ENCODE results near the gene GNA14. TPM values are rescaled to one million over a fixed set of nuclear protein-coding genes. Genes with fewer than 3 reads are reported as not detected.

The GNA14 gene
- total RNA-seq, 1 donor from 2014 or later: 15.6 TPM

DNA sequence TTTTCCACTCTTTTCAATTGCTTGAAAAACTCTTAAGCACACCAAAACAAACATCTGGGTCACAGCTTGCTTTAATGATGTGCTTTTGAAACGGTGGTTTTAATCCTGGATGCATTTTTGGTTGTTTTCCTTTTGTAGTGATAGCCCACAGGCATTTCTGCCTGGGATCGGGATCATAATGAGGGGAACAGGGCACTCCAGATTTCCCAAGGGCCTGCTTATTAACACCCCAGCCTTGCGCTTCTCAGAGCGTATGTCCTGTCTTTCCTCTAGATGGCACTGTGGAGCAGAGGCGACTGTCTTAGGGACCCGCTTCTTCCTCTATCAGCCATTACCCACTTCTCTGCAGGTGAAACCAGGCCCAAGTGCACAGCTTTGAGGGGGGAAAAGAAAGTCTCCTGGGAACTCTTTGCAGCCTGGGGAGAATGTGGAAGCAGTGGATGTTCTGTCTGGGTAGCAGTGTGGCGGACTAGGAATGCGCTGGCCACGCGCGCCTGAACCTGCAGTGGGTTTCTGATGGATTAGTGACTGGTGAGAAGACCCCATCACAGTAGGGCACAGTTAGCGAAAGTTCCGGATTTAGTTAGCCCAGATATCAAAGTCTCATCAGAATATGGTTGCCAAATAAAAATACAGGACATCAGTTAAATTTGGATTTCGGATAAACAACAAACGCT lies 190.1 kb downstream of the GNA14 start:
- Histone ChIP-seq H3K9me3 (no peaks in the 10 kb centered on the region), H3K36me3 (no peaks in the 10 kb centered on the region), H3K4me1 (peaks cover 11% of the 10 kb centered on the region), H3K27ac (no peak overlapping the region), H3K27me3 (ENCODE audit: low read depth) (no peaks in the 10 kb centered on the region), H3K4me3 (no peak overlapping the region)
- intact Hi-C loops (cut with DNase I): no loop called here
- ATAC-seq: peak; percentile 92 to 93
- TF ChIP-seq, protein P1, sequence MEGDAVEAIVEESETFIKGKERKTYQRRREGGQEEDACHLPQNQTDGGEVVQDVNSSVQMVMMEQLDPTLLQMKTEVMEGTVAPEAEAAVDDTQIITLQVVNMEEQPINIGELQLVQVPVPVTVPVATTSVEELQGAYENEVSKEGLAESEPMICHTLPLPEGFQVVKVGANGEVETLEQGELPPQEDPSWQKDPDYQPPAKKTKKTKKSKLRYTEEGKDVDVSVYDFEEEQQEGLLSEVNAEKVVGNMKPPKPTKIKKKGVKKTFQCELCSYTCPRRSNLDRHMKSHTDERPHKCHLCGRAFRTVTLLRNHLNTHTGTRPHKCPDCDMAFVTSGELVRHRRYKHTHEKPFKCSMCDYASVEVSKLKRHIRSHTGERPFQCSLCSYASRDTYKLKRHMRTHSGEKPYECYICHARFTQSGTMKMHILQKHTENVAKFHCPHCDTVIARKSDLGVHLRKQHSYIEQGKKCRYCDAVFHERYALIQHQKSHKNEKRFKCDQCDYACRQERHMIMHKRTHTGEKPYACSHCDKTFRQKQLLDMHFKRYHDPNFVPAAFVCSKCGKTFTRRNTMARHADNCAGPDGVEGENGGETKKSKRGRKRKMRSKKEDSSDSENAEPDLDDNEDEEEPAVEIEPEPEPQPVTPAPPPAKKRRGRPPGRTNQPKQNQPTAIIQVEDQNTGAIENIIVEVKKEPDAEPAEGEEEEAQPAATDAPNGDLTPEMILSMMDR (IDR thresholded peaks at IDR 0.05): peak; percentile 82
- peak; percentile 62 for DNase-seq

GRCh38 chr9:77456829-77457437 lies 191.2 kb downstream of the GNA14 start:
- no peak overlapping the region for H3K4me3 ChIP-seq
- intact Hi-C loops (cut with DNase I): no loop called here
- H3K36me3 ChIP-seq: no peaks in the 10 kb centered on the region
- peaks cover 11% of the 10 kb centered on the region for H3K4me1 ChIP-seq
- H3K27ac ChIP-seq: no peak overlapping the region
- TF ChIP-seq, protein P1 (IDR thresholded peaks at IDR 0.05): peak; percentile 91
- DNase-seq: peak; percentile 85
- H3K9me3 ChIP-seq: no peaks in the 10 kb centered on the region
- no peaks in the 10 kb centered on the region for H3K27me3 ChIP-seq (ENCODE audit: low read depth)
- ATAC-seq: peak; percentile 92 to 95

DNA sequence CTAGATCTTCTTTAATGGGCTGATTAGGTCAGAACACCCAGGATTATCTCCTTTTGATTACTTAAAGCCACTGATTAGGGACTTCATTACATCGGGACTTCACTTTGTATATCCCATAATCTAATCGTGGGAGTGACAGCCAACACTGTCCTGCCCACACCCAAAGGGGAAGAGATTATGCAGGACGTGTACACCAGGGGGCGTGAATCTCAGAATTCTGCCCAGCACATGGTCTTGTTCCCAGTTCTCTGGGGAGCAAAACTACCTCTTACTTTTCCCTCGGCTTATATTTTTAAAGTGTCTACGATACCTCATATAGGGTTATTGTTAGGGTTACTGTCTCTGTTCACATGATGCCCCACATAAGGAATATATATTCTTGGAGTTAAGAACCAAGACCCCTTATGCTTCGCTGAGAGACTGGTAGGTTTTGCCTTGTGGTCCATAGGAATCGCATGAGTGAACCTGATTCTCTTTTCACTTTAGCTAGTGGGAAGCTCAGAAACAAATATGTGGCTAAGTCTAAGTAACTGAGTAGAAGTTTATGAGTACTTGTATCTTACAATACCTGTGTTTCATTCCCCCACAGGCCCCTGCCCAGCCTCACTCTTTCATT lies 192.7 kb downstream of the GNA14 start:
- no peak overlapping the region for H3K4me3 ChIP-seq
- no peak overlapping the region for H3K27ac ChIP-seq
- H3K36me3 ChIP-seq: no peaks in the 10 kb centered on the region
- intact Hi-C loops (cut with DNase I): no loop called here
- H3K4me1 ChIP-seq: peaks cover 11% of the 10 kb centered on the region
- TF ChIP-seq, protein P1 (IDR thresholded peaks at IDR 0.05): peak; percentile 51
- no peaks in the 10 kb centered on the region for H3K9me3 ChIP-seq
- H3K27me3 ChIP-seq (ENCODE audit: low read depth): no peaks in the 10 kb centered on the region
- ATAC-seq: peak; percentile 39 to 48
- DNase-seq: no peak

GRCh38 chr9:77454663-77455062 lies 193.5 kb downstream of the GNA14 start:
- H3K36me3 ChIP-seq: no peaks in the 10 kb centered on the region
- DNase-seq: no peak
- H3K27me3 ChIP-seq (ENCODE audit: low read depth): no peaks in the 10 kb centered on the region
- intact Hi-C loops (cut with DNase I): no loop called here
- TF ChIP-seq, protein P1 (IDR thresholded peaks at IDR 0.05): no peak
- no peak overlapping the region for H3K4me3 ChIP-seq
- no peak overlapping the region for H3K27ac ChIP-seq
- ATAC-seq: no peak
- H3K4me1 ChIP-seq: peaks cover 11% of the 10 kb centered on the region
- no peaks in the 10 kb centered on the region for H3K9me3 ChIP-seq

- Histone ChIP-seq H3K4me1 (peaks cover 11% of the 10 kb centered on the region), H3K27ac (no peak overlapping the region), H3K4me3 (no peak overlapping the region), H3K9me3 (no peaks in the 10 kb centered on the region), H3K27me3 (ENCODE audit: low read depth) (no peaks in the 10 kb centered on the region), H3K36me3 (no peaks in the 10 kb centered on the region)
- TF ChIP-seq, protein P1 (IDR thresholded peaks at IDR 0.05): no peak
- DNase-seq (no peak), ATAC-seq (no peak)
- intact Hi-C loops (cut with DNase I): no loop called here
These were observed 194.1 kb downstream of the GNA14 start for GRCh38 chr9:77453825-77454647.
